Hindlimb muscle (tissue), 1 donor: ENCODE data around the gene THOC6. TPM values are rescaled to one million over a fixed set of nuclear protein-coding genes. Genes with fewer than 3 reads are reported as not detected.

Experiments used
- DNase-seq: peaks from one replicate; pipeline ENCODE4 v3.0.0-alpha.2; 2013
- polyA plus RNA-seq: library from polyadenylated mRNA; unstranded; fragments of 120-200 nt; gene quantifications from one replicate; pipeline ENCODE4 v1.2.1, GENCODE V29; 2013; ENCODE audit not compliant: insufficient read length

THOC6 gene
- polyA plus RNA-seq, 1 donor: 21.8 TPM

GRCh38 chr16:2992383-2993081 is 31.3 kb upstream of the THOC6 start:
- DNase-seq: no peak

- no peak for DNase-seq
These were observed 27.5 kb upstream of the THOC6 start for GRCh38 chr16:2996298-2996697.

- DNase-seq: no peak
These were observed 23.9 kb upstream of the THOC6 start for GRCh38 chr16:2999929-3000328.

- DNase-seq: no peak
These were observed 23.3 kb upstream of the THOC6 start for GRCh38 chr16:3000540-3000939.

- no peak for DNase-seq
These were observed 22.5 kb upstream of the THOC6 start for GRCh38 chr16:3001316-3001715.

GRCh38 chr16:3003582-3004270 is 20.1 kb upstream of the THOC6 start:
- DNase-seq: peak; percentile 95

GRCh38 chr16:3004319-3004718 is 19.5 kb upstream of the THOC6 start:
- DNase-seq: no peak

GRCh38 chr16:3004781-3005284 is 19.0 kb upstream of the THOC6 start:
- no peak for DNase-seq

GRCh38 chr16:3007059-3007956 is 16.5 kb upstream of the THOC6 start:
- DNase-seq: no peak

GRCh38 chr16:3007957-3008689 is 15.7 kb upstream of the THOC6 start:
- no peak for DNase-seq

- DNase-seq: no peak
These were observed 15.2 kb upstream of the THOC6 start for GRCh38 chr16:3008690-3009037.

GRCh38 chr16:3009568-3010390 is 14.1 kb upstream of the THOC6 start:
- no peak for DNase-seq

- DNase-seq: no peak
These were observed 13.3 kb upstream of the THOC6 start for GRCh38 chr16:3010510-3010909.

- no peak for DNase-seq
These were observed 11.6 kb upstream of the THOC6 start for GRCh38 chr16:3012246-3012645.

GRCh38 chr16:3012828-3013420 is 10.9 kb upstream of the THOC6 start, which contains the start of gene CLDN9:
Gene CLDN9, plus strand, starts transcription at chr16:3012923. Its CDS starts 440 bp downstream, at chr16:3013363.
- no peak for DNase-seq

GRCh38 chr16:3013491-3013951 is 10.3 kb upstream of the THOC6 start:
- DNase-seq: no peak

- DNase-seq: no peak
These were observed 9.7 kb upstream of the THOC6 start for GRCh38 chr16:3013998-3014690.

GRCh38 chr16:3014971-3015370 is 8.9 kb upstream of the THOC6 start:
- DNase-seq: no peak

GRCh38 chr16:3015865-3016521 is 7.8 kb upstream of the THOC6 start:
- no peak for DNase-seq

- DNase-seq: no peak
These were observed 6.5 kb upstream of the THOC6 start for GRCh38 chr16:3017344-3017743.
